HG03139 (cell line): ENCODE measurements around the gene TMEM50B.
"Not testable (repeated sequence)": the region's sequence is repeated elsewhere in the genome, so short reads cannot be mapped to it uniquely, and the experiment has no call there.

ENCODE experiments used
- ATAC-seq: cut with Tn5 transposase; IDR thresholded peaks from one replicate; pipeline ENCODE4 v1.9.1; 2021; ENCODE audit not compliant: unreplicated experiment

TMEM50B gene

GRCh38 chr21:33478935-33479678 lies 667 bp downstream of the TMEM50B start:
- no peak for ATAC-seq

- ATAC-seq, result no peak
These were observed 1.6 kb downstream of the TMEM50B start for GRCh38 chr21:33478182-33478581.

- no peak for ATAC-seq
These were observed 2.7 kb downstream of the TMEM50B start for GRCh38 chr21:33477066-33477465.

GRCh38 chr21:33473344-33473743 lies 6.4 kb downstream of the TMEM50B start:
- ATAC-seq, result no peak

GRCh38 chr21:33470701-33471100 lies 9.1 kb downstream of the TMEM50B start:
- ATAC-seq, result no peak

- not testable (repeated sequence) for ATAC-seq
These were observed 10.6 kb downstream of the TMEM50B start for GRCh38 chr21:33469183-33469582.

GRCh38 chr21:33461538-33462250 lies 18.1 kb downstream of the TMEM50B start:
- ATAC-seq, result no peak

- ATAC-seq, result no peak
These were observed 20.9 kb downstream of the TMEM50B start for GRCh38 chr21:33458861-33459260.

- no peak for ATAC-seq
These were observed 23.9 kb downstream of the TMEM50B start for GRCh38 chr21:33455686-33456446.

GRCh38 chr21:33452362-33452761 lies 27.4 kb downstream of the TMEM50B start:
- ATAC-seq, result no peak

- no peak for ATAC-seq
These were observed 28.1 kb downstream of the TMEM50B start for GRCh38 chr21:33451634-33452071.

- ATAC-seq, result no peak
These were observed 30.2 kb downstream of the TMEM50B start for GRCh38 chr21:33449616-33450015.

GRCh38 chr21:33446620-33447019 lies 33.2 kb downstream of the TMEM50B start:
- ATAC-seq, result not testable (repeated sequence)

- no peak for ATAC-seq
These were observed 35.3 kb downstream of the TMEM50B start for GRCh38 chr21:33444499-33444898.

GRCh38 chr21:33443194-33443593 lies 36.6 kb downstream of the TMEM50B start:
- ATAC-seq, result no peak

GRCh38 chr21:33441489-33442477 lies 38.0 kb downstream of the TMEM50B start:
- ATAC-seq, result no peak

- no peak for ATAC-seq
These were observed 42.6 kb downstream of the TMEM50B start for GRCh38 chr21:33437140-33437539.

- peak; percentile 81 for ATAC-seq
These were observed 44.9 kb downstream of the TMEM50B start for GRCh38 chr21:33434770-33435360.

- ATAC-seq, result no peak
These were observed 46.2 kb downstream of the TMEM50B start for GRCh38 chr21:33433425-33434114.
